ENCODE results near the gene C10orf90.

- TF ChIP-seq CTCF (IDR thresholded peaks at IDR 0.05) (no peak), EZH2 (IDR thresholded peaks at IDR 0.05) (no peak), EZH2phosphoT487 (IDR thresholded peaks at IDR 0.05) (no peak)
Measured at GRCh38 chr10:126438407-126438783, 232.1 kb downstream of the C10orf90 start.

Data from neural progenitor cell (in vitro differentiated cells).